Frontal cortex (tissue), 4 donors: Measurements from ENCODE around the gene C11orf21. TPM values are rescaled to one million over a fixed set of nuclear protein-coding genes. Genes with fewer than 3 reads are reported as not detected.
"Not testable (repeated sequence)": the region's sequence is repeated elsewhere in the genome, so short reads cannot be mapped to it uniquely, and the experiment has no call there.

Experiments used
- DNase-seq, 2 donors: peaks; one replicate each; pipeline ENCODE4 v3.0.0; 2012; ENCODE audit warnings: low spot score in 2 of 2
- FAIRE-seq: peaks from 2 replicates; lab custom pipeline; 2012; peaks lifted over from hg19 to GRCh38; lab: Jason Lieb, UNC
- total RNA-seq: library from RNA; depleted of rRNA; stranded (reverse); fragments of >200 nt; gene quantifications from one replicate; pipeline ENCODE4 v1.2.3, GENCODE V29; 2014
- donor health status: control.
- donor health status: control.
- donor health status: control.

Gene C11orf21
- total RNA-seq, 1 donor from 2014 or later = under 0.01 TPM

GRCh38 chr11:2298795-2299761 lies 2.6 kb downstream of the C11orf21 start:
- FAIRE-seq (no peak), DNase-seq (no peak)

GRCh38 chr11:2298131-2298794 lies 3.5 kb downstream of the C11orf21 start:
- FAIRE-seq = no peak
- DNase-seq = no peak

- no peak for FAIRE-seq
- no peak for DNase-seq
Observed at GRCh38 chr11:2297623-2298030, 4.1 kb downstream of the C11orf21 start.

GRCh38 chr11:2296913-2297622 lies 4.7 kb downstream of the C11orf21 start:
- DNase-seq = no peak
- FAIRE-seq = no peak

GRCh38 chr11:2295971-2296912 lies 5.5 kb downstream of the C11orf21 start:
- FAIRE-seq = no peak
- no peak for DNase-seq

- FAIRE-seq = no peak
- DNase-seq = no peak
Observed at GRCh38 chr11:2294926-2295290, 6.8 kb downstream of the C11orf21 start.

- FAIRE-seq (no peak), DNase-seq (no peak)
Observed at GRCh38 chr11:2293984-2294925, 7.5 kb downstream of the C11orf21 start.

GRCh38 chr11:2293531-2293971 lies 8.2 kb downstream of the C11orf21 start:
- no peak for DNase-seq
- no peak for FAIRE-seq

- no peak for FAIRE-seq
- DNase-seq = no peak
Observed at GRCh38 chr11:2290351-2290841, 11.3 kb downstream of the C11orf21 start.

GRCh38 chr11:2289859-2290258 lies 11.9 kb downstream of the C11orf21 start:
- DNase-seq (no peak), FAIRE-seq (no peak)

- FAIRE-seq = no peak
- no peak for DNase-seq
Observed at GRCh38 chr11:2289350-2289749, 12.4 kb downstream of the C11orf21 start.

GRCh38 chr11:2287091-2287490 lies 14.6 kb downstream of the C11orf21 start:
- FAIRE-seq (no peak), DNase-seq (no peak)

- not testable (repeated sequence) for FAIRE-seq, DNase-seq
Observed at GRCh38 chr11:2286350-2286749, 15.4 kb downstream of the C11orf21 start.

- no peak for FAIRE-seq
- no peak for DNase-seq
Observed at GRCh38 chr11:2280208-2280607, 21.5 kb downstream of the C11orf21 start.

GRCh38 chr11:2277933-2278523 lies 23.7 kb downstream of the C11orf21 start:
- FAIRE-seq (no peak), DNase-seq (no peak)

- FAIRE-seq (no peak), DNase-seq (no peak)
Observed at GRCh38 chr11:2277008-2277346, 24.7 kb downstream of the C11orf21 start.

GRCh38 chr11:2276280-2277007 lies 25.3 kb downstream of the C11orf21 start:
- FAIRE-seq (no peak), DNase-seq (no peak)
